ENCODE results near the gene TECTA.

DNA sequence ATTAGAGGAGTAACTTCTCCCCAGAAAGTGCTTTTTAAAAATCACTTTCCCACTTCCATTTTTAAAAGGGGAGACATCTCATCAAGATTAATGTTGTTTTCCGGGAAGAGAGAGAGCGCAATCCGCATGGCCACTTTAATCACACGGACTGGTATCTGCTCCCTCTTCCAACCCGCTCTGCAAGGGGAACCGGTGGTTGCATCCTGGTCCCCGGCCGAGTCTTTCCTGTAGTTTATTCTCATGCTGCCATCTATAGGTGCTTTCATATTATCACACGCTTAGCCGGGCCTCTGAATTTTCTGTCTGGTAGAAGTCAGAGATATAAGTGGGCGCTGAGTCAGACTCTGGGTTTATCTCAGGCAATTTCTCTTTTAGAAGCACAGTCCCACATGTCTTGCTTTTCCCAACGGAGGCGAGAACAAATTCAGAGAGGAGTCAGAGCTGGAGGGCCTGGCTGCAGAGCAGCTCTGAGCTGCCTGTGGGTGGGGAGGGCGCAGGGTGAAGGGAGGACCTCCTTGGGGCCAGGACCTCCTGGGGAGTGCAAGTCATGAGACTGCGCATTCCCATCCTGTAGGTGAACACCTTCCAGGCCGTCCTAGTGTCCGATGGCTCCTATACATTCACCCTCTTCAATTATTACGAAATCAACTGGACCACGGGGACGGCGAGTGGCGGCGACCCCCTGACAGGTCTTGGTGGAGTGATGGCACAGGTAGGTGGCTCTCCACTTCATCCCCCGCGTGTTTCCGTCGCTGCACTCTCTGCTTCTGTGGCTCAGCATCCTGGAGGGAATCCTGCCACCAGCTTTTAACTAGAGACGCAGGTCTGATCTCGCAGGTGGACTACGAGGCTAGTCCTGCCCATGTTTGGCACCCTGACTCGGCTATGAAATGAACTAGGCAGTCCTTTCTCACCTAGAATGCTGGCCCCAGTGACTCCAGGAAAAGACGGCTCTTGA is 11.7 kb downstream of the TECTA start:
- no peak for TF ChIP-seq EZH2 (IDR thresholded peaks at IDR 0.05)
- no peak for TF ChIP-seq POLR2AphosphoS5 (IDR thresholded peaks at IDR 0.05; ENCODE audit: borderline replicate concordance, low read depth, low read length)

All from SK-N-MC (cell line).